Choroid plexus epithelial cell (primary cell): Measurements from ENCODE around the gene TRIM13.
"Not testable (repeated sequence)": the region's sequence is repeated elsewhere in the genome, so short reads cannot be mapped to it uniquely, and the experiment has no call there.

ENCODE experiments used
- DNase-seq: peaks from one replicate; pipeline ENCODE4 v3.0.0-alpha.2; 2010; ENCODE audit warnings: low read depth
- H3K4me3 ChIP-seq: 2 replicates; pipeline ENCODE4 v1.5.1; 2011; ENCODE audit warnings: low read depth, mild to moderate bottlenecking, control low read depth, low read length, moderate library complexity
- TF ChIP-seq, protein P1 (sequence below): conservative IDR thresholded peaks from 2 replicates; pipeline ENCODE4 v1.5.1; 2011; ENCODE audit warnings: low read depth, mild to moderate bottlenecking, control low read depth, inconsistent platforms, low read length, moderate library complexity

The TRIM13 gene, protein sequence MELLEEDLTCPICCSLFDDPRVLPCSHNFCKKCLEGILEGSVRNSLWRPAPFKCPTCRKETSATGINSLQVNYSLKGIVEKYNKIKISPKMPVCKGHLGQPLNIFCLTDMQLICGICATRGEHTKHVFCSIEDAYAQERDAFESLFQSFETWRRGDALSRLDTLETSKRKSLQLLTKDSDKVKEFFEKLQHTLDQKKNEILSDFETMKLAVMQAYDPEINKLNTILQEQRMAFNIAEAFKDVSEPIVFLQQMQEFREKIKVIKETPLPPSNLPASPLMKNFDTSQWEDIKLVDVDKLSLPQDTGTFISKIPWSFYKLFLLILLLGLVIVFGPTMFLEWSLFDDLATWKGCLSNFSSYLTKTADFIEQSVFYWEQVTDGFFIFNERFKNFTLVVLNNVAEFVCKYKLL

DNA sequence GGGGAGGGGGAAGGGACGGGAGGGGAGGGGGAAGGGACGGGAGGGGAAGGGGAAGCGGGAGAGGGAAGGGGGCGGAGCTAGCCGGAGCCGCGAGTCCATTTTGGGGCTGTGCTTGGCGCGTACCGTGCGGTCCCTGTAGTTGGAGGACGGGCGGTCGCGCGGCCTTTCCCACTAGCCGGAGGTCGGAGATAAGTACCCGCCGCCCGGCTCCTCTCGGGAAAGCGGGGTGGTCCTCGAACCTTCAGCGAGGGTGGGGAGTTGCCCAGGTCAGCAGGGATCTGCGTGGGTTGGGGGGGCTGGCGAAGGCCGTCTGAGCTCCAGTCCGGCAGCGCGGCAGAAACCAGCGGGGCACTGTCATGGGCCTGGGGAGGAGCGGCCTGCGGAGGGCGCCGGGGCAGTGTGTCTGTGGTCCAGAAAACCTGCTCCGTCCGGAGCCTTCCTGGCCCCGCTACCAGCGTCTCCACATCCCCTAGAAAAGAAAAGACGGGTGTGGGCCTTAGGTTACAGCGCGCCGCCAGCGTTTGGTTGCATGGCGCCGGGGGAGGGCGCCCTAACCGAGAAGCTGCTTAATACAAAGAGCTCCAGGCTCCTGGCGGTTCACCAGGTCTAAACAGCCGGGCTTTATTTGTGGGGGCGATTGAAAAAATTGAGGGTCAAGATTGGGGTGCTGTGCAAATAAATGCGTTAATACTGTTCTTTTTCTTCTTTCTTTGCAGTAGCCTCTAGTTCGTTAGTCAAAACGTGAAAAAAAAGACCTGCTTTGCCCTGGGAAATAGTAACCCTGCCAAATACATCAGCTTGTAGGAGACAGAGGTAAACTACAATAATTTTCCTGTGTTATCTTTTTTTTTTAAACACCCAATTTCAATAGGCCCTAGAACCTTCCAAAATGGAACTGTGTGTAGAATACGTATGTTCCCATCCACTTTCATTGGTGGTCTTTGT, at the start of gene TRIM13:
TRIM13 (plus strand) TSS at position 92 of the 945 bp plus-strand sequence. CDS start 14,899 bp downstream, outside the sequence.
- TF ChIP-seq, protein P1, sequence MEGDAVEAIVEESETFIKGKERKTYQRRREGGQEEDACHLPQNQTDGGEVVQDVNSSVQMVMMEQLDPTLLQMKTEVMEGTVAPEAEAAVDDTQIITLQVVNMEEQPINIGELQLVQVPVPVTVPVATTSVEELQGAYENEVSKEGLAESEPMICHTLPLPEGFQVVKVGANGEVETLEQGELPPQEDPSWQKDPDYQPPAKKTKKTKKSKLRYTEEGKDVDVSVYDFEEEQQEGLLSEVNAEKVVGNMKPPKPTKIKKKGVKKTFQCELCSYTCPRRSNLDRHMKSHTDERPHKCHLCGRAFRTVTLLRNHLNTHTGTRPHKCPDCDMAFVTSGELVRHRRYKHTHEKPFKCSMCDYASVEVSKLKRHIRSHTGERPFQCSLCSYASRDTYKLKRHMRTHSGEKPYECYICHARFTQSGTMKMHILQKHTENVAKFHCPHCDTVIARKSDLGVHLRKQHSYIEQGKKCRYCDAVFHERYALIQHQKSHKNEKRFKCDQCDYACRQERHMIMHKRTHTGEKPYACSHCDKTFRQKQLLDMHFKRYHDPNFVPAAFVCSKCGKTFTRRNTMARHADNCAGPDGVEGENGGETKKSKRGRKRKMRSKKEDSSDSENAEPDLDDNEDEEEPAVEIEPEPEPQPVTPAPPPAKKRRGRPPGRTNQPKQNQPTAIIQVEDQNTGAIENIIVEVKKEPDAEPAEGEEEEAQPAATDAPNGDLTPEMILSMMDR, result peak; percentile 84
- peak; percentile 95 for DNase-seq
- H3K4me3 ChIP-seq, result peak within 1 kb of the TSS; percentile 88

DNA sequence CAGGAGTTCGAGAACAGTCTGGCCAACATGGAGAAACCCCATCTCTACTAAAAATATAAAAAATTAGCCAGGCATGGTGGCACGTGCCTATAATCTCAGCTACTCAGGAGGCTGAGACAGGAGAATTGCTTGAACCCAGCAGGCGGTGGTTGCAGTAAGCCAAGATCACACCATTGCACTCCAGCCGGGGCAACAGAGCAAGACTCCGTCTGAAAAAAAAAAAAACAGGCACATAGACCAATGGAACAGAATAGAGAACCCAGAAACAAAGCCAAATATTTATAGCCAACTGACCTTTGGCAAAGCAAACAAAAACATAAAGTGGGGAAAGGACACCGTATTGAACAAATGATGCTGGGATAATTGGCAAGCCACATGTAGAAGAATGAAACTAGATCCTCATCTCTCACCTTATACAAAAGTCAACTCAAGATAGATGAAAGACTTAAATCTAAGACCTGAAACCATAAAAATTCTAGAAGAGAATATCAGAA, 48.0 kb upstream of the TRIM13 start:
- H3K4me3 ChIP-seq, DNase-seq: not testable (repeated sequence)

DNA sequence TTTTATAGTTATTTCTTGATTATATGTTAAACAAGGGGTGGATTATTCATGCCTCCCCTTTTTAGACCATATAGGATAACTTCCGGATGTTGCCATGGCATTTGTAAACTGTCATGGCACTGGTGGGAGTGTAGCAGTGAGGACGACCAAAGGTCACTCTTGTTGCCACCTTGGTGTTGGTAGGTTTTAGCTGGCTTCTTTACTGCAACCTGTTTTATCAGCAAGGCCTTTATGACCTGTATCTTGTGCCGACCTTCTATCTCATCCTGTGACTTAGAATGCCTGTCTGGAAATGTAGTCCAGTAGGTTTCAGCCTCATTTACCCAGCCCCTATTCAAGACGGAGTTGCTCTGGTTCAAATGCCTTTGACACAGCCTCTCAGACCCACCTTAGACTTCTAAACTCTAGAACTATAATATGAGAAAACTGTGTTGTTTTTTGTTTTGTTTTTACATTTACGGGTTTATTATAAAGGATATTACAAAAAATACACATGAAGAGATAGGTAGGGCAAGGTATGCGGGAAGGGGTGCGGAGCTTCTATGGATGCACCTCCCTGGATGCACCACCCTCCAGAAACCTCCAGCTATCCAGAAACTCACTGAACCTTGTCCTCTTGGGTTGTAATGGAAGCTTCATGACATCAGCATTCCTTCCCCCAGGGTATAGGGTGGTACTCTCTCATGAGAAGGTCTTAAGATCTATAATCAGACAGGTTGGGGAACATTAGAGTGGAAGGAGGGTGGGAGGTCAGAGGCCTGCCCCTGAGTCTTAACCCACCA, 44.9 kb upstream of the TRIM13 start:
- H3K4me3 ChIP-seq, result no peak overlapping the region
- DNase-seq, result no peak
- TF ChIP-seq, protein P1, result no peak

DNA sequence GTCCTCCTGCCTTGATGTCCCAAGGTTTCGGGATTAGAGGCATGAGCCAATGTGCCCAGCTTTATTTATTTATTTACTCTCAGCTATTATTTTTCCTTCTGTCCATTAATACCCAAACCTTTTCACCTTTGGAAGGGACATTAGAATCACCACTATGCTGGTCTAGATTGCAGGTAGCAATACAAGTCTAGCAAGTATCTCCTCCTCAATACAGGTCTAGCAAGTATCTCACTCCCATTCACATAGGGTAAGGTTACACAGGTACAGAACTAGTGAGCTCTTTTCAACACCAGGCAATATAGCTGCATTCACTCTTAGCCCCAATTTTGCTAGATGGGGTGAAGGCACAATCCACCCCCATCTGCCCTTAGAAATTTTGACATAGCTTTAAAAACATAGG, 43.3 kb upstream of the TRIM13 start:
- no peak overlapping the region for H3K4me3 ChIP-seq
- TF ChIP-seq, protein P1, result no peak
- no peak for DNase-seq

DNA sequence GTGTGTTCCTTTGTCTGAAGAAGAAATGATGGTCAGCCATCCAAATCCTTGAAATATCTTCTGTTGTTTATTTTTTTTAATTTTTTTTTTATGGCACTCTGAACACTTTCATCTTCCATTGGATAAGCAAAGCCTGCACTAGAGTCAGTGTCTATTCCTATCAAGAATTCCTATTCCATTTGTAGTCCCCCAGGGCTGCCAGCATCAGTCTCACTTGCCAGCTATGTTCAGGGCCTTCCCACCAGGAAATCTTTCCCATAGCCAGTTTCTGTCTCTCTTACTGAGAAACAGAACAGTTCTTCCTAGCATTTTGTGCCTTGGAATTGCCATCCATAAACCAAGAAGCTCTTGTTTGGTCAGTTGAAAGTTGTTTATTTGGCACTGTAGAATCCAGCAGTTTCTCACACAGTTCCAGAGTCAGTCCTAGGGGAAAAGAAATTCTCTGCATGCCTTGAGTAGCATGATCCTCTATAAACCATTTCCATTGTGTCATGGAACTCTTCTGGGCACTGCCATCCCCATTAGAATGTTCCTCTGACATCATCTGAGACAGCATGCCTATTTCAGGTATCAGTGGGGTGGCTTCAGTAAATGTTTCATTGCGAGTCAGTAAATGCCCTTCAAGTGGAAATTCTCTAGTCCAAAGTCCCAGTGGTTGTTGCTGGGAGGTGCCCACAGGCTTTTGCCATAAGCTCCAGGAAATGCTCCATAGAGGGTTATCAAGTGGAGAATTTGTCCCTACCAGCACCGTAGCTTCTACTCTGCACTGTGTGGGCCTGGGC, 42.0 kb upstream of the TRIM13 start:
- H3K4me3 ChIP-seq, result no peak overlapping the region
- no peak for DNase-seq
- TF ChIP-seq, protein P1, result no peak

DNA sequence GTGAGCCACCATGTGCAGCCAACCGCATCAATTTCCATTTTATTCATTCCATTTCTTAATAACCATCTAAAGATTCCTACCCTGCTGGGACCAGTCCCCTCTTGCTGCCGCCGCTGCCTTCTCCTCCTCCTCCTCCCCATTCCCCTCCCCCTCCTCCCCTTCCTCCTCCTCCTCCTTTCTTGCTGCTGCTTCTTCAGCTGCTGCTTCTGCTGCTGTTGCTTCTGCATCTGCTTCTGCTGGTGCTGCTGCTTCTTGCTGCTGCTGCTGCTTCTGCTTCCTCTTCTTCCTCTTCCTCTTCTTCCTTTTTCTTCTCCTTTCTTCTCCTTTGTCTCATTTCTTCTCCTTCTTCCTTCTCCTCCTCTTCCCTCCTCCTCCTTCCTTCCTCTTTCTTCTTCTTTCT, 40.7 kb upstream of the TRIM13 start:
- H3K4me3 ChIP-seq, result no peak overlapping the region
- TF ChIP-seq, protein P1, result no peak
- DNase-seq, result no peak
